Astrocyte (in vitro differentiated cells and primary cell): ENCODE measurements around the gene SH3BP4.

Experiments
- CTCF ChIP-seq: IDR thresholded peaks from 2 replicates; pipeline ENCODE4 v1.5.1; 2011; ENCODE audit warnings: low read depth, mild to moderate bottlenecking, inconsistent platforms, low read length, moderate library complexity; ENCODE audit not compliant: insufficient read depth
- EZH2 ChIP-seq: IDR thresholded peaks from 2 replicates; pipeline ENCODE4 v1.6.1; 2012; ENCODE audit warnings: mild to moderate bottlenecking, low read length, inconsistent platforms; ENCODE audit not compliant: insufficient read depth

GRCh38 chr2:234993541-234993981 lies 41.7 kb downstream of the SH3BP4 start:
- TF ChIP-seq CTCF (no peak), EZH2 (no peak)
